Trophoblast cell (in vitro differentiated cells and primary cell): ENCODE results near the gene PRRX2. TPM values are rescaled to one million over a fixed set of nuclear protein-coding genes. Genes with fewer than 3 reads are reported as not detected.

Experiments
- DNase-seq, 2 donors: peaks; one replicate each; pipeline ENCODE4 v3.0.0-alpha.2; 2016
- H2AFZ ChIP-seq: 2 replicates; pipeline ENCODE4 v1.6.1; 2013; ENCODE audit warnings: low read length, moderate library complexity, mild to moderate bottlenecking; ENCODE audit not compliant: insufficient read depth, poor library complexity
- H2AK5ac ChIP-seq: 2 replicates; pipeline ENCODE4 v1.6.1; 2013; ENCODE audit warnings: mild to moderate bottlenecking, low read length
- H2BK120ac ChIP-seq: 2 replicates; pipeline ENCODE4 v1.6.1; 2013; ENCODE audit warnings: low read length, mild to moderate bottlenecking, moderate library complexity; ENCODE audit not compliant: insufficient read depth, poor library complexity
- H2BK12ac ChIP-seq: 2 replicates; pipeline ENCODE4 v1.6.1; 2013; ENCODE audit warnings: mild to moderate bottlenecking, low read length, moderate library complexity
- H2BK5ac ChIP-seq: 2 replicates; pipeline ENCODE4 v1.6.1; 2013; ENCODE audit warnings: low read length, low read depth, moderate library complexity, mild to moderate bottlenecking; ENCODE audit not compliant: poor library complexity
- H3K14ac ChIP-seq: 2 replicates; pipeline ENCODE4 v1.6.1; 2013; ENCODE audit warnings: mild to moderate bottlenecking, low read length
- H3K18ac ChIP-seq: 2 replicates; pipeline ENCODE4 v1.6.1; 2013; ENCODE audit warnings: mild to moderate bottlenecking, low read length
- H3K23ac ChIP-seq: 2 replicates; pipeline ENCODE4 v1.6.1; 2013; ENCODE audit warnings: low read length
- H3K27ac ChIP-seq: 2 replicates; pipeline ENCODE4 v1.5.1; 2013; ENCODE audit warnings: low read depth, mild to moderate bottlenecking, inconsistent platforms, low read length, moderate library complexity
- H3K27me3 ChIP-seq: 2 replicates; pipeline ENCODE4 v1.6.1; 2013; ENCODE audit warnings: inconsistent platforms, mild to moderate bottlenecking, low read length, moderate library complexity; ENCODE audit not compliant: insufficient read depth
- H3K36me3 ChIP-seq, 2 experiments: 1 replicate in 1 of 2; 2 replicates in 1 of 2; pipeline ENCODE4 v1.6.1; 2013; ENCODE audit warnings: low read length in 2 of 2, mild to moderate bottlenecking in 2 of 2, moderate library complexity in 1 of 2; ENCODE audit not compliant: insufficient read depth in 2 of 2, control insufficient read depth in 1 of 2
- H3K4ac ChIP-seq: 2 replicates; pipeline ENCODE4 v1.6.1; 2013; ENCODE audit warnings: low read depth, mild to moderate bottlenecking, low read length, moderate library complexity
- H3K4me1 ChIP-seq, 2 experiments: 1 replicate in 1 of 2; 2 replicates in 1 of 2; pipeline ENCODE4 v1.6.1; 2013; ENCODE audit warnings: low read length in 2 of 2, mild to moderate bottlenecking in 2 of 2, moderate library complexity in 1 of 2; ENCODE audit not compliant: insufficient read depth in 2 of 2, control insufficient read depth in 1 of 2
- H3K4me2 ChIP-seq: 2 replicates; pipeline ENCODE4 v1.6.1; 2013; ENCODE audit warnings: inconsistent platforms, mild to moderate bottlenecking, low read length, moderate library complexity
- H3K4me3 ChIP-seq: 2 replicates; pipeline ENCODE4 v1.5.1; 2013; ENCODE audit warnings: mild to moderate bottlenecking, low read depth, low read length, inconsistent platforms
- H3K79me1 ChIP-seq: one replicate; pipeline ENCODE4 v1.6.1; 2013; ENCODE audit warnings: low read length
- H3K79me2 ChIP-seq: 2 replicates; pipeline ENCODE4 v1.6.1; 2013; ENCODE audit warnings: low read length, mild to moderate bottlenecking; ENCODE audit not compliant: control insufficient read depth, insufficient read depth, poor library complexity
- H3K9ac ChIP-seq: 2 replicates; pipeline ENCODE4 v1.6.1; 2013; ENCODE audit warnings: mild to moderate bottlenecking, low read length
- H3K9me3 ChIP-seq: 2 replicates; pipeline ENCODE4 v1.6.1; 2013; ENCODE audit warnings: low read depth, mild to moderate bottlenecking, control low read depth, inconsistent platforms, low read length; ENCODE audit not compliant: insufficient read depth
- H4K12ac ChIP-seq: 2 replicates; pipeline ENCODE4 v1.6.1; 2013; ENCODE audit warnings: low read depth, mild to moderate bottlenecking, low read length, moderate library complexity
- H4K8ac ChIP-seq: 2 replicates; pipeline ENCODE4 v1.6.1; 2013; ENCODE audit warnings: low read depth, mild to moderate bottlenecking, low read length, moderate library complexity
- H4K91ac ChIP-seq: one replicate; pipeline ENCODE4 v1.6.1; 2013; ENCODE audit warnings: low read depth, mild to moderate bottlenecking, low read length, moderate library complexity
- WGBS: extraction: QIAGEN DNeasy Blood & Tissue Kit; methylation state at CpG from one replicate; pipeline ENCODE4 v1.1.7; 2013; ENCODE audit warnings: missing lambda C conversion rate; ENCODE audit not compliant: insufficient read length, insufficient coverage; ENCODE audit errors: extremely low coverage; 5-methylcytosine and 5-hydroxymethylcytosine counted together
- polyA plus RNA-seq: library from polyadenylated mRNA; stranded (reverse); fragments of 200-250 nt; gene quantifications from 2 replicates; pipeline ENCODE4 v1.2.3, GENCODE V29; 2013

PRRX2 gene
- 1.3 and 1.4 TPM in 2 replicates for polyA plus RNA-seq

DNA sequence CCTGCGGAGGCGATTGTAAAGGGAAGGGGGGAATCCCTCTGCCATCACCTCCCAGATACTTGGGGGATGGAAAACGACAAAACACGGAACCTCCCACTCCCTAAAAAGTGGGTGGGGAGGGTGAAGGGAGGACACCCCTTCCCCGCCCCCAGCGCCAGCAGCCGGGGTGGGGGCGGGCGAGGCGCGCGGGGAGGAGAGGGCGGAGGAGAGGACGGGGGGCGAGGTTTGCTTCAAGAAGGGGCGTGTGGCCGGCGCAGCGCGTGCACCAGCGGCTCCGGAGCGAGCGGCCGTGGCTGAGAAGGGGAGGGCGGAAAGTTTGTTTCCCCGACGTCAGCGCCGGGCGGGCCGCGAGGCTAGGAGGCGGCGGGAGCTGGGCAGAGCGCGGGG is at the start of gene PRRX2:
Gene PRRX2 (plus strand): TSS at position 259 of the 387 bp plus-strand sequence. CDS start 221 bp downstream, outside the sequence.
- no peak within 1 kb of the TSS for H4K12ac ChIP-seq
- H2AK5ac ChIP-seq: no peak within 1 kb of the TSS
- no peaks in the 10 kb centered on the region for H3K36me3 ChIP-seq
- no peak within 1 kb of the TSS for H4K91ac ChIP-seq
- H3K23ac ChIP-seq: no peak within 1 kb of the TSS
- no peak within 1 kb of the TSS for H3K14ac ChIP-seq
- H3K79me2 ChIP-seq: no peaks in the 10 kb centered on the region
- H3K27ac ChIP-seq: no peak within 1 kb of the TSS
- H3K4me1 ChIP-seq: peaks cover 3 to 7% of the 10 kb centered on the region in 2 experiments
- no peak within 1 kb of the TSS for H3K9ac ChIP-seq
- WGBS: no CpG with 5 or more reads among the region's 37 CpGs
- no peak within 1 kb of the TSS for H2BK5ac ChIP-seq
- peaks cover 16% of the 10 kb centered on the region for H3K27me3 ChIP-seq
- no peaks in the 10 kb centered on the region for H3K79me1 ChIP-seq
- H2AFZ ChIP-seq: peak within 1 kb of the TSS; percentile 70
- H2BK120ac ChIP-seq: no peak within 1 kb of the TSS
- no peak within 1 kb of the TSS for H2BK12ac ChIP-seq
- no peak for DNase-seq
- H3K4me2 ChIP-seq: peak within 1 kb of the TSS; percentile 61
- no peak within 1 kb of the TSS for H4K8ac ChIP-seq
- no peaks in the 10 kb centered on the region for H3K9me3 ChIP-seq
- peak within 1 kb of the TSS; percentile 31 for H3K4me3 ChIP-seq
- no peak within 1 kb of the TSS for H3K18ac ChIP-seq
- no peak within 1 kb of the TSS for H3K4ac ChIP-seq

- no peak overlapping the region for H3K18ac ChIP-seq
- H4K8ac ChIP-seq: no peak overlapping the region
- H2BK5ac ChIP-seq: no peak overlapping the region
- no peak overlapping the region for H3K4me3 ChIP-seq
- no peak overlapping the region for H3K9ac ChIP-seq
- H3K79me2 ChIP-seq: peaks cover 7% of the 10 kb centered on the region
- H4K12ac ChIP-seq: no peak overlapping the region
- no peak overlapping the region for H3K14ac ChIP-seq
- no CpG with 5 or more reads among the region's 1 CpG for WGBS
- no peak overlapping the region for H3K4me2 ChIP-seq
- peak; percentile 93 for DNase-seq
- H3K9me3 ChIP-seq: no peaks in the 10 kb centered on the region
- H2BK12ac ChIP-seq: no peak overlapping the region
- peaks cover 8% of the 10 kb centered on the region for H3K79me1 ChIP-seq
- no peak overlapping the region for H2AK5ac ChIP-seq
- no peak overlapping the region for H2BK120ac ChIP-seq
- no peak overlapping the region for H3K23ac ChIP-seq
- H4K91ac ChIP-seq: no peak overlapping the region
- H3K27me3 ChIP-seq: peaks cover 2% of the 10 kb centered on the region
- H3K4ac ChIP-seq: no peak overlapping the region
- H3K27ac ChIP-seq: no peak overlapping the region
- no peak overlapping the region for H2AFZ ChIP-seq
- peaks cover 7 to 11% of the 10 kb centered on the region in 2 experiments for H3K4me1 ChIP-seq
- H3K36me3 ChIP-seq: no peaks in the 10 kb centered on the region
These were observed 48.3 kb upstream of the PRRX2 start for GRCh38 chr9:129617167-129617566.

DNA sequence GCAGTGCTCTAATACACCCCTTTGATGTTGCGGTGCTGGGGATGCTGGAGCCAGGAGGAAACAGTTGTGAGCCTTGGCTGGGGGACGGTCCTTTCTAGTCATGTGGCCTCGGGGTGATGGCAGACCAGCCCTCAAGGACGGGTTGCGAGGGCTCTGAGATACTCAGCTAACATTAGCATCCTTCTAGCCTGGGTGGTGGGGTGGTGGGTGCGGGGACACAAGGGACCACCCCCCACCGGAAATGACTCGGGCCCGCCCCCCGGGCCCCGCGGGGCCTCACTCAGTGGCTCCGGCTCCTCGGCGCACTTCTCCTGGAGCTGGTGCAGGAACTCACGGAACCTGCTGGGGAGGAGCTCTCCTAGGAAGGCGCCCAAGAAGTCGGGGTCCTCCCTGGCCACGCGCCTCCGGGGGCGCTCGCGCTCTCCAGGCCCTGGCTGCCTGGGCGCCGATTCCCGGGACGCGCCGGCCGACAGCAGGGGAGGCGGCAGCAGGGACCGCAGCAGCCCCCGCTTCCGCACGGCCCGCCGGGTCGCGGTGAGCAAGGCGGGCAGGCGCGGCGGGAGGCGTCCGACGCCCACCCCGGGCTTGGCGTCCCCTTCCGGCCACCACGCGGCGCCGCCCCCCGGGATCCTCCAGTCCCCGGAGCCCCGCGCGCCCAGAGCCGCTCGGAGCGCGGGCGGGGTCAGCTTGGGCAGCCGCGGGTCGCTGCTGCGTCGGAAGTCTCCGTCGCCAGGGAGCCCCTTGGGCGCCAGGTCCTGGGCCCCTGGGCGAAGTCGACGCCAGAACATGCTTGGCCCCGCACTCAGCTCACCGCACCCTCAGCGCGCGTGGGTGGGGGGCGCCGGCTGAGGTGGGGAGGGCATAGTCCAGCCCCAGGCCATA is 45.4 kb upstream of the PRRX2 start:
- Histone ChIP-seq H3K14ac (peak overlapping the region; percentile 85), H3K36me3 (no peaks in the 10 kb centered on the region), H3K9ac (peak overlapping the region; percentile 62), H3K4me2 (peak overlapping the region; percentile 93), H3K18ac (peak overlapping the region; percentile 95), H3K23ac (no peak overlapping the region), H4K12ac (peak overlapping the region; percentile 85), H2BK120ac (peak overlapping the region; percentile 34), H4K8ac (peak overlapping the region; percentile 64), H3K9me3 (no peaks in the 10 kb centered on the region), H3K79me2 (peaks cover 7% of the 10 kb centered on the region), H2AK5ac (peak overlapping the region; percentile 77), H3K27ac (no peak overlapping the region), H3K79me1 (peaks cover 8% of the 10 kb centered on the region), H3K27me3 (peaks cover 2% of the 10 kb centered on the region), H3K4ac (peak overlapping the region; percentile 26), H2AFZ (peak overlapping the region; percentile 33), H3K4me3 (peak overlapping the region; percentile 71), H2BK5ac (peak overlapping the region; percentile 16), H3K4me1 (peaks cover 7 to 11% of the 10 kb centered on the region in 2 experiments), H4K91ac (peak overlapping the region; percentile 96), H2BK12ac (peak overlapping the region; percentile 75)
- no CpG with 5 or more reads among the region's 82 CpGs for whole genome bisulfite sequencing
- DNase-seq: no peak

- H2BK12ac ChIP-seq: peak within 1 kb of the TSS; percentile 75
- peak within 1 kb of the TSS; percentile 16 for H2BK5ac ChIP-seq
- no peaks in the 10 kb centered on the region for H3K9me3 ChIP-seq
- H3K79me1 ChIP-seq: peaks cover 9% of the 10 kb centered on the region
- H2AK5ac ChIP-seq: peak within 1 kb of the TSS; percentile 77
- H4K12ac ChIP-seq: peak within 1 kb of the TSS; percentile 85
- H3K4me1 ChIP-seq: peaks cover 7 to 11% of the 10 kb centered on the region in 2 experiments
- H2AFZ ChIP-seq: peak within 1 kb of the TSS; percentile 33
- peak within 1 kb of the TSS; percentile 62 for H3K9ac ChIP-seq
- peaks cover 2% of the 10 kb centered on the region for H3K27me3 ChIP-seq
- H4K91ac ChIP-seq: peak within 1 kb of the TSS; percentile 96
- peaks cover 7% of the 10 kb centered on the region for H3K79me2 ChIP-seq
- H3K4me3 ChIP-seq: peak within 1 kb of the TSS; percentile 71
- H2BK120ac ChIP-seq: peak within 1 kb of the TSS; percentile 34
- no peak within 1 kb of the TSS for H3K27ac ChIP-seq
- peak within 1 kb of the TSS; percentile 64 for H4K8ac ChIP-seq
- peak within 1 kb of the TSS; percentile 95 for H3K18ac ChIP-seq
- peak within 1 kb of the TSS; percentile 85 for H3K14ac ChIP-seq
- no peak within 1 kb of the TSS for H3K23ac ChIP-seq
- no CpG with 5 or more reads among the region's 21 CpGs for WGBS
- no peaks in the 10 kb centered on the region for H3K36me3 ChIP-seq
- peak within 1 kb of the TSS; percentile 26 for H3K4ac ChIP-seq
- no peak for DNase-seq
- H3K4me2 ChIP-seq: peak within 1 kb of the TSS; percentile 93
These were observed 44.7 kb upstream of the PRRX2 start, which contains the start of gene C9orf50 for GRCh38 chr9:129620669-129621295. Gene C9orf50 (minus strand): TSS chr9:129621101. CDS start chr9:129620574, 527 bp downstream.
